Fibroblast of upper back skin (primary cell): ENCODE results near the gene MAGI2.

Source experiments
- DNase-seq: peaks from one replicate; pipeline ENCODE4 v3.0.0-alpha.2; 2013

The MAGI2 gene

DNA sequence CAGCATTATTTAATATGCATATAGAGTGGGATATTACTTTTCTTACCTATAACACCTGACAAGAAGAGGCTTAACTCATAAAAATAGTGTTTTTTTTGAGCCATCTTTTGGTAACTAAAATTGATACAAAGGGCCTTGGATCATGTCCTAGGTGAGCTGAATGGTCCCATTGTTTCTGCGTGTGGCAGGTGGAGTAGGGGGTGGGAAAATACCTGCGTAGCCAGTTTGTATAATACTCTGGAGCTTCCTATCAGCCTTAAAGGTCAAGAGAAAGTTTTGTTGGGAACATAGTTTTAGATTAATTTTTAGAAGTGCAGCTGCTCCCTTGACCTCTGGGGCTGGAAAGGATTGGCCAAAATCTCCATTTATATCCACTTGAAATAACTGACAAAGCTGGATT lies 1410.3 kb downstream of the MAGI2 start:
- no peak for DNase-seq

DNA sequence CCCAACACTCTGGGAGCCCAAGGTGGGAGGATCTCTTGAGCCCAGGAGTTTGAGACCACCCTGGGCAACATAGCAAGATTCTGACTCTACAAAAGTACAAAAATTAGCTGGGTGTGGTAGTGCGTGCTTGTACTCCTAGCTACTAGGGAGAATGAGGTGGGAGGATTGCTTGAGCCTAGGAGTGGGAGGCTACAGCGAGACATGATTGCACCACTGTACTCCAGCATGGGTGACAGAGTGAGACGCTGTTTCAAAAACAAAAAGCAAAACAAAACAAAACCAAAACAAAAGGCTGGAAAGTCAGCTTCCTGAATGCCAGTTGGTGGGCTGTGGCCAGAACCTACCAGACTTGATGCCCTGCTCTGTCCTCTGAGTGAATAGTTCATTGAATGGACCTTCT lies 1412.0 kb downstream of the MAGI2 start:
- DNase-seq, result no peak

DNA sequence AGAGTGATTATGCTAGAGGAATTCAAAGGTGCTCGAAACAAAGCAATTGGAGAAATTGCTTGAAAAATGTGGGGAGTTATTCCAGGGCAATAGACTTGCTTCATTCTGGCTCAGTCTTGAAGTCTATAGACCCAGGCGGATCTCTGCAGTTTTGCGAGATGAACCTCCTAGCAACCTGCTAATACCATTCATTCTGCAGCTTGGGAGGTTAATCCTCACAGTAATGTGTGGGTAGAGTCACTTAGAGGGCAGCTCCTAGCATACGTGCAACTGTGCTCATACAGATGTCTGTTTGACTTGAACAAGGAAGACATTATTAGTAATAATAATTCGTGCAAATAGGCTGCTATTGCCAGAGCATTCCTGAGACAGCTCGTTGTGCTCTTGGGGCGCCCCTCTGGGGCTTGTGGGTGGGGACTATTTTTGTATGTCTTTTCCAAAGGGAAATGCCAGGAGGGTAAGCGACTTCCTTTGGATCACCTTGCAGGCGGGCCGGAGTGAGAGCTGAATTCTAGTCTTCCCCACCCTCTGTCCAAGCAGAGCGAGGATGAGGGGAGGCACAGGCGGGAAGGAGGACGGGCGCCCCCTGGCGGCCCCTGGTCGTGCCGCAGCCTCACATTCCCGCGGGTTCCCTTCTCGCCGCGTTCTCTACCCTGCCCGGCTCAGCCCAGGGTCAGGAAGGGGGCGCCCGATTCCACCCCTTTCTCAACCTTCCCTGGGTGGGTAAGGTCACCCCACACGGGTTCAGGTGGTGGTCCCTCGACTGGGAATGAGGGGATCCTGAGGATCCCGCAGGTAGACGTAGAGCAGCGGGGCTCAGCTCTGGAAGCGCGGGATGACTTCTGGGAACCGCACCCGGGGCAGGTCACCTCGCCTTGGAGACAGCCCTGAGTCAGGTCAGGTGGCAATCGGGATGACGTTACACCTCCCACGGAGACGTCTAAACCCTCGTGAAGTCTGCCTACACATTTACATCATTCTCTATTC lies 1413.4 kb downstream of the MAGI2 start:
- DNase-seq, result no peak

DNA sequence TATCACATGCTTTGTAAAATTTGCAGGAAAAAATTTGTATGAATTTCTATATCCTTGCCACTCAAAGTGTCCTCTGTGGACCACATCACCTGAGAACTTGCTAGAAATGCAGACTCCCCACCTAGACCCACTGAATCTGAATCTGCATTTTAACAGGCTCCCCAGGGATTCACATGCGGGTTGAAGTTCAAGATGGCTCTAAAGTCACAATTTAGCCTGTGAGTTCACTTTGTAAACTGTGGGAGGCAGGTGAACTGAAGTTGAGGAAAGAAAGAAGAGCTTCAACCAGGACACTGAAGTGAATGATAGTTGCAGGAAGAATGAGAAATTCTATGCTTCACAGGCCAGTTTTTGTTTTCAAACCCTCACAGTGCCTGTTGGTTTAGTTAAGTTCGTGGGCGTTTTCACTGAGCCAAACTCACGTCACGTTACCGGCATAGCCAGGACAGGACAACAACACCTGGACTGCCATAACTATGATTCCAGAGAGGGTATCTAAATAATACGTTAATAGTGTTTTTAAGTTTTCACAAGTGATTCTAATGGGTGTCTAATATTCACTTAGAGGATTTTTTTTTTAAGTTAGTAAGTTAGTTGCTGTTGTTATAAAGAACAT lies 1414.9 kb downstream of the MAGI2 start:
- DNase-seq, result no peak

DNA sequence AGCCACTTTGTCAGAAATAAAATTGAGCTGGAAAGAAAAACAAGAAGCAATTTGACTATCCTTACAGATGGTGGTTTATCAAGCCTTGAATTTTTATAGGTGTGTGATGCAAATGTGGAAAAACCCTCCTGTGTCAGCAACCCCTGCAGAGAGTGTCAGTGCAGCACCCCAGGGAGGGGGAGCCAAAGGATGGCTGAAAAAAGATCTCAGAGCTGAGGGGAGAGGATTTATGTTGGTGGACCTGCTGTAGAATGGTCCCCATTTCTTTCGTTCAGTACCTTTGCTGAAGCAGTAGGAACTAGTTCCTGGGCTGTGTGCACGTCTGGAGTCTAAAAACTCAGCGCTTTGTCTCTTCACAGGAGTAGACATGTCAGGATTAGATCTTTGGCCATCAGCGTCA lies 1415.9 kb downstream of the MAGI2 start:
- no peak for DNase-seq

GRCh38 chr7:78033410-78033809 lies 1420.1 kb downstream of the MAGI2 start:
- no peak for DNase-seq

DNA sequence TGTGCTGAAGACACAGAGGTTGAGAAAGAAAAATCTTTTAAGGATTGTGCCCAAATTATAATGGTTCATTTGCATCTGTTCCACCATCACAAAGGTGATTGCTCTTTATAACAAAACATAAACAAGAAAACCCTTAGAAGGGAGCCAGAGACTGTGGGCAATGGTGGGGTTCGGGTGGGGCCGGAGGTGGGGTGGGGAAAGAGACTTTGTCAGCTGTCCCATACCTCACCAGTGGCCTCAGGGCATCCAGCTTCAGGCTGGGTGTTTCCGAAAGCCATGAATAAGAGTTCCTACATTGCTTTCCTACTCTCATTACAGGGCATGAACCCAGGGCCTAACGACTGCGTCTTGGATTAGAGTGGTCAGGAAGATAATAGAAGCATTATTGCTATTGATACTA lies 1427.0 kb downstream of the MAGI2 start:
- DNase-seq, result no peak

GRCh38 chr7:78024591-78024990 lies 1428.9 kb downstream of the MAGI2 start:
- DNase-seq, result no peak

- no peak for DNase-seq
Measured at GRCh38 chr7:78023191-78023590, 1430.3 kb downstream of the MAGI2 start.

DNA sequence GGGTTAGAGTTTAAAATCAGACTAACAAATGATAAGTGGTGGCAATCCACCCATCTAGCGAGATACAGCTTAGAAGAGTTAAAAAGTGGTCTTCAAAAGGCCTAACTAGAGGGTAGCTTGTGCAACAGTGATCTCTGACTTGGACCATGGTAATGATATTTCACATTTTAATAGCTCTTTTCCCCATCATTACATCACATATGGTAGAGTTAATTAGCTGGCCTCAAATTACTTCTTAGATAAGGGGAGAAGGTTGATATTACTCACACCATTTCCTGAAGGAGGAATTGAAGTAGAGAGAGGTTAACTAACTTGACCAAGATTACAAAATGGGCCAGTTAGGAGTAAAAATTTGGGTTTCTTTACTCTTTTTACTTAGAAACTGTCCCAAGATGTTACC lies 1431.3 kb downstream of the MAGI2 start:
- no peak for DNase-seq

DNA sequence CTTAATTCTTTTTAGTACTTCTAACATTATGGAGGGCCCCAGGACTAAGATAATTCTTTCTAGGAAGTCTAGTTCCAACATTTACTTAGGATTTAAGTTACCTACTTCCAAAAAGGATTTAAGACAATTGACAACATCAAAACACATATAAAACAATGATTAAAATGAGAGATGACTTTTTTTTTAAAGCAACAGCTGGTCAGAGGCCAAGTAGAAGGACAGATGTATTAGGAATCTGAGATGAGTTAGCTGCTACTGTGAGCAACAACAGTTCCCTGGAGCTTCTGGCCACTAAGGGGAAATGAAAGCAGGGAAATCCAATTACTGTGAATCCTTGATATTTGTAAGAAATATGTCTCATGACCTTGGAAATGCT lies 1432.6 kb downstream of the MAGI2 start:
- DNase-seq, result peak; percentile 12

DNA sequence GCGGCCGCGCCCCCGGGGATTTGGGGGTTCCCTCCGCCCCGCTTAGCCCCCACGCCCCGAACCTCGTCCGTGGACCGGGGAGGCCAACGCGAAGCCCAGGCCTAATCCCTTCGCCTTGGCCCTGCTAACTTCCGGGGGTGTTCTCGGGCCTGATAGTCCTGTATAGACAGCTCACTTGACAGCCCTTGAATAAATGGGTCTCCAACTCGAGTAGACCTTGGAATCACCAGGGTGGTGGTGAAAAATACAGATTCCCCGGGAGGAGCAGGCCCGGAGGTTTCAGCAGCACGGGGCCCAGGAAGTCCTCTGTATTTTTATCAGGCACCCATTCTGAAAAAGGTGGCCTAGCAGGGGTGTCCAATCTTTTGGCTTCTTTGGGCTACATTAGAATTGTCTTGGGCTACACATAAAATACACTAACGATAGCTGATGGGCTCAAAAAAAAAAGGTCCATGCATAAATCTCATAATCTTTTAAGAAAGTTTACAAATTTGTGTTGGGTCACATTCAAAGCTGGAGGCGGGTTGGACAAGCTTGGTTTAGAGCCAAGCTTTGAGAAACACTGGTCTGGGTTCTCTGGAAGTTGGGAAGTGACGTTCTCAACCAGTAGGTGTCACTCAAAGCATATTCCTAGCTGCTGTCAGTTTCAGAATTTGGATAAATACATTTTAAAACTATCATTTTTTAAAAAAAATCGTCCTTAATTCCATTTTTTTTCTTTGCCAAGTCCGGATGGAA lies 1433.2 kb downstream of the MAGI2 start:
- DNase-seq, result peak; percentile 88

DNA sequence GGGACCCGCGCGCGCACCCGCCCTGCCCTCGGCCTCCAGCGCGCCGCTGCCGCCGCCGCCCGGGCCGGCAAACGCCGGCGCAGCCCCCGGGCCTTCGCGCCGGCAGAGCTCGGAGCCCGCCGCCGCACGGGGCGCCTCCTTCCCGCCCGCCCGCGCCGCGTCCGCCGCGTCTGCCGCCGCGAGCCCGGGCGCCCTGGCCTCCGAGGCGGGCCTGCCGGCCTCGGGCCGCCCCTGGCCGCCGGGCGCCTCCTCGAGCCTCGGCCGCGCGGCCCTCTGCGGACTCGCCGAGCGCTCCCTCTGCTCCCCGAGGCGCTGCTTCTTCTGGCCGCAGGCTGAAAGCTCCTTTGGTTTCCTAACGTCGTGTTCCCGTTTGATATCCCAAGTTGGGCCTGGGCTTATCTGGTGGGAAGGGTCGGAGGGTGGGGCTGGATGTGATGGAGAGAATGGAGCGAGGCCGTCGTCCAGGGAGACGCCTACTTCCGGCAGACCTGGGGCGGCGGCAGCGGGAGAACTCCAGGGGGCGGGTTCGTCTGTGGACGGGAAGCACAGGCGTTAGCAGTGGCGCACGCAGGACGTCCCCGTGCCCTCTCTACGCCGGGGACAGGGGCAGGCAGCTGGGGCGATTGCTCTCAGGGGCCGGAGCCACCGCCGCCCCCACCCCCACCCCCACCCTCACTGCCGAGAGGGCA lies 1433.9 kb downstream of the MAGI2 start:
- DNase-seq, result peak; percentile 87

DNA sequence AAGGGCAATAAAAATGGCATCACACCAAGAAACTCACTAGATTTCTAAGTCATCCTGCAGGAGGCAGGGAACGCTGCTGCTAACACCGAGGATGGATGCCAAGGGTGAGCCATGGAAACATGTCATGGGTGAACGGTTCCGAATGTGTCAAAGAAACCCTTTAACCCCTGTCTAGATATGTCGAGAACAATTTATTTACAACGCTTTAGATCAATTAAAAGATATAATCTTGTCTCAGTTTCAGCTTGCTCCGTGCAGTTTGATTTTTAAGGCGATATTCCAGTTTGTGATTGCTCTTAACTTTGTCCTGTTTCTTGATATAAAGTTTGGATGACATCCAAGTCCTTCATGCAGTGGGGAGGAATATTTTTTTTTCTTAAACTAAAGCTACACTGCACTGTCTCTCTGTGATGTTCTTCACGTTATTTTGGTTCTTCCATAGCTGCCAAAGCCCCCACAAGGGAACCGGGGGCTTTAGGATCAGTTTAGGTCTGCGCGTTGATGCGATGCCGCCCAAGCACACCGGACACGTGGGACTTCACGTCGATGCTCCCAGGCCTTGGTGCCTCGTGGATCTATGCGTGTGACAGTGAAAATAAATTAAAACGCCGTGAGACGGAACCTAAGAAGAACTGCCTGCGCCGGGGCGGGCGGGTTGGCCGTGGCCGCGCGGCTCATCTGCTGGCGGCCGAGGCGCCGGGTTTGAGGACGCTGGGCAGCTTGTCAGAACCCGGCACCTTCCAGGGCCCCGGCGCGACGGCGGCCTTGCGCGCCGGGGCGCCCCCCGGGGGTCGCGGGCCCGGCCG lies 1434.6 kb downstream of the MAGI2 start:
- peak; percentile 50 for DNase-seq

GRCh38 chr7:78017591-78018100 lies 1435.8 kb downstream of the MAGI2 start:
- DNase-seq, result no peak

DNA sequence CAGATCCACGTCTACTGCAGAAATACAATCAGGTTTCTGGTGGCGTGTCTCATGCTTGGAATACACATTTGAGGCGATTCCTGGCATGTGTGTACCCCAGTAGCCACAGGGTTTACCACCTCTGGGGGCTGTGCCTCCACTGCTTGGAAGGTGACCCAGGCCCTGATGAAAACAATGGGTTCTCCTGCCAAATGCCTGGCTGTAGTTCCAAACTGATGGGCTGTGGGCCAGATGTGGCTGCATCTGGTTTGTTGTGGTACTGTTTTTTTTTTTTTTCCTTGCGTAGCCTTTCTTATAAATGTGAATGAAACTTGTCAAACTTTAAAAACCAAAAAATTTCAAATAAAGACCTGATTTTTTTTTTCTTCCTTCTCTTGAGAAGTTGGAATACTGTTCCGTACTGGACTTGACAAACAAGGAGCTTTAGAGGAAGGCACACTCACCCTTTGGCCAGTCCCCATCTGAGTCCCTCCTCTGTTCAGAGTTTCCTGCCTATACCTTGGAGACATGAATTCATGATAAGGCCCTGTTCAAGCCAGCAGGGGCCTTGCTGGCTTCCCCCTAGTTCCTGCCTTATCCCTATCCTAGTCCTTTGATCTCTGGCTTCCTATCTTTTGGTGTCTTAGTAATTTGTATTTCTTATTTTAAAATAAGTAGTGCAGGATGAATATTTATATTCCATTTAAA lies 1437.8 kb downstream of the MAGI2 start:
- no peak for DNase-seq

DNA sequence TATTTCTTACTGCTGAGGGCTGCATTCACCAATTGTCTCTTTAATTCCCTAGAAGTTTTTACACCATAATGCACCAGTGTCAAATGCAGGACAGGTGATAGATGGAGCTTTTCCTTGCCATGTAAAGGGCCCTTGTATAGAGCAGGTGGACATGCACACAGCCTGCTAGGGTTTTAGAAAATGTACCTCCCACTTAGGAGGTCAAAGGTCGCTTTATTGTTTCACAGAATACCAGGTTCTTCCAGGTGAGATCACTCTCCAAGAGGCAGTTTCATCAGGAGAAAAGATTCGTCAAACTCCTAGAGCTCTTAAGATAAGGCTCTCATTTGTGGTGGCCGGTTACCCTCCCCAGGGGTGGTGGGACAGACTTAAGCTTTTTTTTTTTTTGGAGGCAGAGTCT lies 1439.1 kb downstream of the MAGI2 start:
- DNase-seq, result no peak

GRCh38 chr7:78013386-78013785 lies 1440.1 kb downstream of the MAGI2 start:
- no peak for DNase-seq

- DNase-seq, result no peak
Measured at GRCh38 chr7:78011642-78012041, 1441.8 kb downstream of the MAGI2 start.

DNA sequence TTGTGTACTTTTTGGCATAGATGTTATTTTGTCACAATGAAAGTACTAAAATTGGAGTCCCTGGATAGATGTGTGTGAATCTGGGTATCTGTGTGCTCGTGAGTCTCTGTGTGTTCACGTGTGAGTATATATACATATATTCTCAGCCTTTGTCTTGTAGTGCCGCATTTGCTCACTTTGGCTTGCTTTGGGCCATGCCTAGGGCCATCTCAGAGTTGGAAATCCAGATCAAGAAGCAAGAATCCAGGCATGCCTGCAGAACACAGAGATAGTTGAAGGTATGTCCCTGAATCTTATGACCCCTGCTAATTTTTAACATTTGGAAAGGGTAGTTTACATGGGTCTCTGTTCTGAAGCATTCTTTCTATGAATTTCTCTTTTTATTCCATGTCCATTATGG lies 1446.2 kb downstream of the MAGI2 start:
- DNase-seq, result no peak

GRCh38 chr7:78006063-78006755 lies 1447.3 kb downstream of the MAGI2 start:
- no peak for DNase-seq
